ENCODE results near the gene DVL3. TPM values are rescaled to one million over a fixed set of nuclear protein-coding genes. Genes with fewer than 3 reads are reported as not detected.

Gene DVL3
- total RNA-seq, 2 donors from 2014 or later, result 52.3 to 60.3 TPM

GRCh38 chr3:184164648-184165330, 9.6 kb downstream of the DVL3 start:
- Mint-ChIP-seq H3K27ac (no peak overlapping the region), H3K9me3 (no peaks in the 10 kb centered on the region), H3K36me3 (no peaks in the 10 kb centered on the region), H3K4me1 (ENCODE audit: low read depth in 2 of 2) (peaks cover 20% of the 10 kb centered on the region in 2 donors), H3K4me3 (no peak overlapping the region), H3K27me3 (no peaks in the 10 kb centered on the region)
- DNase-seq (ENCODE audit: low spot score) (no peak), ATAC-seq (no peak)

- no peaks in the 10 kb centered on the region for H3K9me3 Mint-ChIP-seq
- no peaks in the 10 kb centered on the region for H3K27me3 Mint-ChIP-seq
- H3K27ac Mint-ChIP-seq, result no peak overlapping the region
- ATAC-seq, result no peak
- no peak for DNase-seq (ENCODE audit: low spot score)
- H3K36me3 Mint-ChIP-seq, result no peaks in the 10 kb centered on the region
- H3K4me3 Mint-ChIP-seq, result no peak overlapping the region
- peaks cover 14 to 15% of the 10 kb centered on the region in 2 donors for H3K4me1 Mint-ChIP-seq (ENCODE audit: low read depth in 2 of 2)
Measured at GRCh38 chr3:184165543-184165942, 10.4 kb downstream of the DVL3 start.

GRCh38 chr3:184166671-184167070, 11.5 kb downstream of the DVL3 start:
- H3K4me1 Mint-ChIP-seq (ENCODE audit: low read depth in 2 of 2), result peaks cover 6 to 13% of the 10 kb centered on the region in 2 donors
- DNase-seq (ENCODE audit: low spot score), result no peak
- ATAC-seq, result no peak
- no peaks in the 10 kb centered on the region for H3K36me3 Mint-ChIP-seq
- no peaks in the 10 kb centered on the region for H3K9me3 Mint-ChIP-seq
- H3K4me3 Mint-ChIP-seq, result no peak overlapping the region
- H3K27me3 Mint-ChIP-seq, result no peaks in the 10 kb centered on the region
- H3K27ac Mint-ChIP-seq, result no peak overlapping the region

DNA sequence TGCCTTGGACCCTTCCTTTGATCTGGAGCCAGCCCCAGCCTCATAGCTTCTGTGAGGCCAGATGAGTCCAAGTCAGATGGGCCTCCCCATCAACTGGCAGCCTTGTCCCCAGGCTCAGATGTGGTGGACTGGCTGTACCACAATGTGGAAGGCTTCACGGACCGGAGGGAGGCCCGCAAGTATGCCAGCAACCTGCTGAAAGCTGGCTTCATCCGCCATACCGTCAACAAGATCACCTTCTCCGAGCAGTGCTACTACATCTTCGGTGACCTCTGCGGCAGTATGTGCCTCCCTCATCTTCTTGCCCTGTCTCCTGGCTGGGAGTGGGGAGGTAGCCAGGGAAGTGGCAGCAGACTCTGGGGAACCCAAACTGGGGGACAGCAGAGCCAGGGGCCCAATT, 12.6 kb downstream of the DVL3 start:
- no peaks in the 10 kb centered on the region for H3K27me3 Mint-ChIP-seq
- peaks cover 1 to 11% of the 10 kb centered on the region in 2 donors for H3K4me1 Mint-ChIP-seq (ENCODE audit: low read depth in 2 of 2)
- H3K4me3 Mint-ChIP-seq, result no peak overlapping the region
- ATAC-seq (no peak), DNase-seq (ENCODE audit: low spot score) (no peak)
- H3K36me3 Mint-ChIP-seq, result no peaks in the 10 kb centered on the region
- no peak overlapping the region for H3K27ac Mint-ChIP-seq
- no peaks in the 10 kb centered on the region for H3K9me3 Mint-ChIP-seq

DNA sequence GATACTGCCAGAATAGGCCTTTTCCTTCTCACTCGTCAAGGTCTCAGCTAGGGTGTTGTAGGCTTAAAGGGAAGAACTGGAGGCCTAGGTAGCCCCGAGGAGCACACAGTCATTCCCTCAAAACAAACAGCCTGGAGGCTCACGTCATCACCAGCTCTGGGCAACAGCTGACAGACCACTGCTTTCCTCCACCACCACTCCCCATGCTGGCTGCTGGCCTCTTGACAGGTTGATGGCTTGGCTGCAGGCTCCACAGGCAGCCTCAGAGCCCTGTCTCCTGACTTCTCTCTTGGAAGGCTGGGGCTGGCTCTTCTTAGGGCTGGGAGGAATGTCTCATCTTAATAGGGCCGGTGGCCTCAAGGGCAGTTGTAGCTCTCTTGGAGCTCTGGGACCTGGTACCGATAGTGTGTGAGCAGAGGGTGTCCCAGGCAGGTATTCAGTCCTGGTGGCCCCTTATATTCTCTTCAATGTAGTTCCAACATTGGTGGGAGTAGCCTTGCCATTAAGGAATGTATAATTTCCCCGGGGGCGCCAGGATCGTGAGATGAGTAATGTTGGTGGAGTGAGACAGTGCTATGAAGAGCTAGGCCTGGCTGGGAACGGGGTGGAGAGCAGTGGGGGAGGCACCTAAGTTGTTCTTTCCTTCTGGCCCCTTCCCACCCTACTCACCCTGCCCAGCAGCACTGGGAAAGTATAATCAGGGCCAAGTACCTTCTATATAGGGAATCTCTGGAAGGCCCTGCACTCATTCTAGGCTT, 13.4 kb downstream of the DVL3 start:
- H3K36me3 Mint-ChIP-seq, result no peaks in the 10 kb centered on the region
- no peak overlapping the region for H3K27ac Mint-ChIP-seq
- peaks cover 0 to 11% of the 10 kb centered on the region in 2 donors for H3K4me1 Mint-ChIP-seq (ENCODE audit: low read depth in 2 of 2)
- H3K9me3 Mint-ChIP-seq, result no peaks in the 10 kb centered on the region
- H3K4me3 Mint-ChIP-seq, result no peak overlapping the region
- DNase-seq (ENCODE audit: low spot score) (no peak), ATAC-seq (no peak)
- H3K27me3 Mint-ChIP-seq, result no peaks in the 10 kb centered on the region

- peaks cover 8 to 13% of the 10 kb centered on the region in 2 donors for H3K4me1 Mint-ChIP-seq (ENCODE audit: low read depth in 2 of 2)
- H3K27ac Mint-ChIP-seq, result no peak overlapping the region
- DNase-seq (ENCODE audit: low spot score), result no peak
- H3K9me3 Mint-ChIP-seq, result no peaks in the 10 kb centered on the region
- ATAC-seq, result no peak
- H3K27me3 Mint-ChIP-seq, result no peaks in the 10 kb centered on the region
- H3K36me3 Mint-ChIP-seq, result no peaks in the 10 kb centered on the region
- H3K4me3 Mint-ChIP-seq, result no peak overlapping the region
Measured at GRCh38 chr3:184169896-184170875, 15.0 kb downstream of the DVL3 start.

DNA sequence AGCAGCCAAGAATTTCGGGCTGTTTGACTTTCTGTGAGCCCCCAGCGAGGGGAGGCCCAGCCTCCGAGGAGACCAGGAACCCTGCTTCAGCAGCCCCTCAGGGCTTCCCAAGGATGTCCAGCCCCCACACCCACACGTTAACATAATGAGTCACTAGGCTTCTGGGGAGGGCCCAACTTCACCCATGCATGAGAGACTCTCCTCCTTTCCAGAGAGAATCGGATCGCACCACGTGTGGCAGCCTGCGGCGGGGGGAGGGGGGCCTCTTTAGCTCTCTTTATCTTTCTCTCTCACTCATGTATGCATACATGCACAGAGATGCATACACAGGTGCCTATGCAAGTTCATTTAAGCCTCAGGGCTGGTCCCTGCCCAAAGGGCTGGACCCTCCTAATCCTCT, 16.4 kb downstream of the DVL3 start:
- ATAC-seq (no peak), DNase-seq (ENCODE audit: low spot score) (no peak)
- no peaks in the 10 kb centered on the region for H3K9me3 Mint-ChIP-seq
- H3K4me3 Mint-ChIP-seq, result no peak overlapping the region
- peak overlapping the region in 1 of 2 donors; percentile 32 for H3K27ac Mint-ChIP-seq
- H3K27me3 Mint-ChIP-seq, result no peaks in the 10 kb centered on the region
- peaks cover 16 to 23% of the 10 kb centered on the region in 2 donors for H3K4me1 Mint-ChIP-seq (ENCODE audit: low read depth in 2 of 2)
- H3K36me3 Mint-ChIP-seq, result no peaks in the 10 kb centered on the region

DNA sequence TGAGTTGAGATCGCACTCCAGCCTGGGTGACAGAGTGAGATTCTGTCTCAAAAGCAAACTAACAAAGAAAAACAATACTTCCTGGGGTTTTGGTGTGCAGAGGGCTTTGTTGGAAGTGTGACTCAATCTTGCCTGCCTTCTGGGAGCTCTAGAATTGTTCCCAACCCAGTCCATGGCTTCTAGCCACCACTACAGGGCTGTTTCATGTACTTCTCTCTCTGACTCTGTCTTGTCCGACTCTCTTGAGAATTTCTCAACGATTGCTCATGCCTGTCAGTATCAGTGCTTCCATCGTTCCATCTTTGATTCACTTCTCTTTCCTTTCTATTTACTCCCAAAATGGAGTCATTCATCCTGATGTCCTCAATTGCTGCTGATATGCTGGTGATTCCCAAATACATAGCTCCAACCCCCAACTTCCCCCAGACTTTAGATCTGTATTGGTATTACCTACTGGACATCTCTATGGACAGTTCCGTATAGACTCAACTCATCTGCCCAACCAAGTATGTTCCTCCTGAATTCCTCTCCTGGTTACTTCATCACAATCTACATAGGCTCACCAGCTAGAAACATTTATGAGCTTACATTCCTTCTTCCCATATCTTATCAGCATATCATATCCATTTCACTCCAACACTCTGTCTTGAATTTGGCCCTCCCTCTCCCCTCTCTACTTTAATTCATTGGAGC, 17.6 kb downstream of the DVL3 start:
- Mint-ChIP-seq H3K4me1 (ENCODE audit: low read depth in 2 of 2) (peaks cover 16 to 28% of the 10 kb centered on the region in 2 donors), H3K9me3 (no peaks in the 10 kb centered on the region), H3K27ac (no peak overlapping the region), H3K36me3 (no peaks in the 10 kb centered on the region), H3K4me3 (no peak overlapping the region), H3K27me3 (no peaks in the 10 kb centered on the region)
- DNase-seq (ENCODE audit: low spot score), result no peak
- no peak for ATAC-seq

- Mint-ChIP-seq H3K4me3 (no peak overlapping the region), H3K27me3 (no peaks in the 10 kb centered on the region), H3K9me3 (no peaks in the 10 kb centered on the region), H3K36me3 (no peaks in the 10 kb centered on the region), H3K27ac (no peak overlapping the region), H3K4me1 (ENCODE audit: low read depth in 2 of 2) (peaks cover 21 to 33% of the 10 kb centered on the region in 2 donors)
- no peak for DNase-seq (ENCODE audit: low spot score)
- no peak for ATAC-seq
Measured at GRCh38 chr3:184173374-184173722, 18.2 kb downstream of the DVL3 start.

DNA sequence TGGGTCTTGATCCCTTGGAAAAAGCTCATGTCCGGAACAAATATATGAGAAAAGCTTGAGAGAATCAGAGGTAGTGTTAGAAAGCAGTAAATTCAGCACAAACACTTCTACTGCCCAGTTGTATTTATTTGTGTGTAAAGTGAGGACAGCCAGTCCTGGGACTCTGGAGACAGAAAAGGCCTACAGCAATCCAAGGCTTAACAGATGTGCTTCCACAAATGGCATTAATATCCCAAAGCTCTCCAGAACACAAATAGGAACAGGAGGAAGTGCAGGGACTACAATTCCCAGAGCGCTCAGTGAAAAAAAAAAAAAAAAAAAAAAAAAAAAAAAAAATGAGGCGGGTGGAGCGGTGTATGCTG, 19.1 kb downstream of the DVL3 start:
- Mint-ChIP-seq H3K36me3 (no peaks in the 10 kb centered on the region), H3K4me1 (ENCODE audit: low read depth in 2 of 2) (peaks cover 21 to 33% of the 10 kb centered on the region in 2 donors), H3K4me3 (peak overlapping the region; percentile 97), H3K9me3 (no peaks in the 10 kb centered on the region), H3K27ac (peak overlapping the region; percentile 20 to 87), H3K27me3 (no peaks in the 10 kb centered on the region)
- ATAC-seq (no peak), DNase-seq (ENCODE audit: low spot score) (no peak)

- peak within 1 kb of the TSS; percentile 63 to 87 for H3K27ac Mint-ChIP-seq
- peak within 1 kb of the TSS; percentile 97 for H3K4me3 Mint-ChIP-seq
- DNase-seq (ENCODE audit: low spot score) (peak; percentile 98), ATAC-seq (peak; percentile 98 to 99)
- H3K9me3 Mint-ChIP-seq, result no peaks in the 10 kb centered on the region
- H3K27me3 Mint-ChIP-seq, result no peaks in the 10 kb centered on the region
- H3K4me1 Mint-ChIP-seq (ENCODE audit: low read depth in 2 of 2), result peaks cover 21 to 33% of the 10 kb centered on the region in 2 donors
- H3K36me3 Mint-ChIP-seq, result no peaks in the 10 kb centered on the region
Measured at GRCh38 chr3:184174646-184175492, 19.7 kb downstream of the DVL3 start, which contains the start of gene AP2M1. Gene AP2M1, plus strand, starts transcription at chr3:184174855. Its CDS starts 2,139 bp downstream, at chr3:184176994.

- H3K4me1 Mint-ChIP-seq (ENCODE audit: low read depth in 2 of 2), result peaks cover 21 to 33% of the 10 kb centered on the region in 2 donors
Measured at GRCh38 chr3:184175506-184175905, 20.3 kb downstream of the DVL3 start.

More at GRCh38 chr3:184175506-184175905, 20.3 kb downstream of the DVL3 start:
- DNase-seq (ENCODE audit: low spot score) (no peak), ATAC-seq (no peak)
- Mint-ChIP-seq H3K36me3 (no peaks in the 10 kb centered on the region), H3K4me3 (peak overlapping the region; percentile 97), H3K27ac (peak overlapping the region; percentile 63 to 87), H3K9me3 (no peaks in the 10 kb centered on the region), H3K27me3 (no peaks in the 10 kb centered on the region)
